HepG2 (cell line): ENCODE data around the gene UBALD1. TPM values are rescaled to one million over a fixed set of nuclear protein-coding genes. Genes with fewer than 3 reads are reported as not detected.

Experiments
- BRCA1 ChIP-seq: sonication (generic); formaldehyde crosslinking; IDR thresholded peaks from 2 replicates; pipeline ENCODE4 v1.4.0; 2020; ENCODE audit warnings: missing genetic modification reagents
- CCDC6 ChIP-seq: sonication (generic); formaldehyde crosslinking; IDR thresholded peaks from 2 replicates; pipeline ENCODE4 v1.8.1; 2022; ENCODE audit warnings: mild to moderate bottlenecking, missing genetic modification reagents, moderate library complexity
- DNMT1 ChIP-seq: sonication (generic); formaldehyde crosslinking; IDR thresholded peaks from 2 replicates; pipeline ENCODE4 v1.5.1; 2020; ENCODE audit warnings: mild to moderate bottlenecking, missing genetic modification reagents
- EED ChIP-seq: sonication (generic); formaldehyde crosslinking; IDR thresholded peaks from 2 replicates; pipeline ENCODE4 v1.5.0; 2020; ENCODE audit warnings: mild to moderate bottlenecking, missing genetic modification reagents
- HNRNPLL ChIP-seq: fragments of 200-400 bp; formaldehyde crosslinking; IDR thresholded peaks from 2 replicates; pipeline ENCODE4 v1.6.1; 2017; ENCODE audit warnings: mild to moderate bottlenecking, low read depth, low read length; ENCODE audit not compliant: poor library complexity, severe bottlenecking
- HOXA9 ChIP-seq: sonication (generic); formaldehyde crosslinking; IDR thresholded peaks from 2 replicates; pipeline ENCODE4 v1.8.1; 2022; ENCODE audit warnings: missing genetic modification reagents, mild to moderate bottlenecking, moderate library complexity, borderline replicate concordance
- KDM4B ChIP-seq: sonication (generic); formaldehyde crosslinking; IDR thresholded peaks from 2 replicates; pipeline ENCODE4 v1.4.0; 2020; ENCODE audit warnings: missing genetic modification reagents
- MEIS1 ChIP-seq: sonication (generic); formaldehyde crosslinking; IDR thresholded peaks from 2 replicates; pipeline ENCODE4 v1.9.0; 2021; ENCODE audit warnings: mild to moderate bottlenecking, missing genetic modification reagents, moderate library complexity, borderline replicate concordance
- XBP1 ChIP-seq: sonication (generic); formaldehyde crosslinking; IDR thresholded peaks from 2 replicates; pipeline ENCODE4 v1.5.0; 2020; ENCODE audit warnings: missing genetic modification reagents
- ZNF768 ChIP-seq: sonication (generic); formaldehyde crosslinking; IDR thresholded peaks from 2 replicates; pipeline ENCODE4 v1.4.0; 2020; ENCODE audit warnings: missing genetic modification reagents
- ZSCAN25 ChIP-seq: sonication (generic); formaldehyde crosslinking; IDR thresholded peaks from 2 replicates; pipeline ENCODE4 v1.8.0; 2022; ENCODE audit warnings: mild to moderate bottlenecking, missing genetic modification reagents
- polyA plus RNA-seq, 8 experiments: library from polyadenylated mRNA; depleted of rRNA in 3 of 8; stranded (reverse) in 7 of 8; unstranded in 1 of 8; fragments of >200 nt; fragmentation: Illumina TruSeq in 4 of 8; extraction: Trizol in 4 of 8; gene quantifications; 2 replicates each; pipeline versions ENCODE4 v1.2.1 to v1.2.3, GENCODE V29; 2011 to 2016; ENCODE audit warnings: low read depth in 4 of 8, missing spikeins in 1 of 8, mixed read lengths in 1 of 8; ENCODE audit not compliant: insufficient read depth in 1 of 8
- total RNA-seq, 5 experiments: library from RNA; depleted of rRNA; stranded (reverse); fragments of >200 nt; fragmentation: Illumina TruSeq; extraction: Trizol; gene quantifications; 2 replicates each; pipeline ENCODE4 v1.2.3, GENCODE V29; 2016; ENCODE audit warnings: low read depth in 1 of 5
- TF ChIP-seq, protein P1 (sequence below): sonication (generic); formaldehyde crosslinking; IDR thresholded peaks from 2 replicates; pipeline ENCODE4 v1.4.0; 2020; ENCODE audit warnings: missing genetic modification reagents
- TF ChIP-seq, protein P2 (sequence below): fragments of 450-650 bp; IDR thresholded peaks from 2 replicates; pipeline ENCODE4 v1.6.1; 2017; ENCODE audit warnings: mild to moderate bottlenecking
- TF ChIP-seq, protein P3 (sequence below): sonication (generic); formaldehyde crosslinking; IDR thresholded peaks from 2 replicates; pipeline ENCODE4 v1.9.0; 2021; ENCODE audit warnings: mild to moderate bottlenecking, missing genetic modification reagents
- TF ChIP-seq, protein P4 (sequence below): sonication (generic); formaldehyde crosslinking; IDR thresholded peaks from 2 replicates; pipeline ENCODE4 v1.8.1; 2023; ENCODE audit warnings: mild to moderate bottlenecking, missing genetic modification reagents, borderline replicate concordance
- TF ChIP-seq, protein P5 (sequence below): sonication (generic); formaldehyde crosslinking; IDR thresholded peaks from 2 replicates; pipeline ENCODE4 v1.4.0; 2020; ENCODE audit warnings: missing genetic modification reagents

UBALD1 gene
- total and polyA plus RNA-seq, 2 of the 13 experiments (the other 11 are each of a cell fraction or from before 2014, with no cell fraction given) = 6.8 to 12.3 TPM

DNA sequence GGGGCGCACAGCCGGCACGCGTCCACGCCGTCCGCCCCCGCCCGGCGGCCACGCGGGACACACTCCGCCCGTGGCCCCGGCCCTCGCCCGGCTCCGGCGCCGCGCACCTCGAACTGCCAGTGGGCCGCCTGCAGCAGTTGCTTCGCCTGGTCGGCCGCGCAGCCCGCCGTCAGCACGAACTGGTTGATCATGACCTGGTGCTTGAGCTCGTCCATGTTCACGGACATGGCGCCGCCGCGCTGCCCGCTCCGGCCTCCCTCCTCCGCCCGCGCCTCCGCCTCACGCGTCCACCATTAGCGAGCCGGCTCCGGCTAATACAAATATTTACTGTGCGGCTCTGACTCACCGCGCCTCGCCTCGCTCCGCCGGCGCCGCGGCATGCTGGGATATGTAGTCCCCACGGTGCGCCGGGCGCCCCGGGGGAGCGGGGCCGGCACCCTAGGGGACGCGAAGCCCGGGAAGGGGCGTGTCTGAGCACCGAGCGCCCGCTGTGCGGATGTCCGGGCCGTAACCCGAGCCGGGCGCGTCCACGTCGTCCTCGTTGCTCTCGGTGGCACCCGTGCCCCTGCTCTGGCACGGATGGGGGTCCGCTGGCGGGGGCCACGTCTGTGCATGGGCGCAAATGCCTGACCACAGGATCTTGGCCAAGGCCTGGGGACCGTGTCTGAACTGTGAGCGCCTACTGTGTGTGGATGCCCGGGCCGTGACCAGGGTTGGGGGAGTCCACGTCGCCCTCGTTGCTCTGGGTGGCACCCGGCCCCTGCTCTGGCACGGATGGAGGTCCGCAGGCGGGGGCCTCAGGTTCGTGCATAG lies at the start of gene UBALD1 (continued):
- TF ChIP-seq, protein P1, sequence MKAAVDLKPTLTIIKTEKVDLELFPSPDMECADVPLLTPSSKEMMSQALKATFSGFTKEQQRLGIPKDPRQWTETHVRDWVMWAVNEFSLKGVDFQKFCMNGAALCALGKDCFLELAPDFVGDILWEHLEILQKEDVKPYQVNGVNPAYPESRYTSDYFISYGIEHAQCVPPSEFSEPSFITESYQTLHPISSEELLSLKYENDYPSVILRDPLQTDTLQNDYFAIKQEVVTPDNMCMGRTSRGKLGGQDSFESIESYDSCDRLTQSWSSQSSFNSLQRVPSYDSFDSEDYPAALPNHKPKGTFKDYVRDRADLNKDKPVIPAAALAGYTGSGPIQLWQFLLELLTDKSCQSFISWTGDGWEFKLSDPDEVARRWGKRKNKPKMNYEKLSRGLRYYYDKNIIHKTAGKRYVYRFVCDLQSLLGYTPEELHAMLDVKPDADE (CRISPR knock-in tag) = no peak
- no peak for TF ChIP-seq KDM4B (CRISPR knock-in tag)
- TF ChIP-seq ZSCAN25 (CRISPR knock-in tag) = no peak
- TF ChIP-seq, protein P2, sequence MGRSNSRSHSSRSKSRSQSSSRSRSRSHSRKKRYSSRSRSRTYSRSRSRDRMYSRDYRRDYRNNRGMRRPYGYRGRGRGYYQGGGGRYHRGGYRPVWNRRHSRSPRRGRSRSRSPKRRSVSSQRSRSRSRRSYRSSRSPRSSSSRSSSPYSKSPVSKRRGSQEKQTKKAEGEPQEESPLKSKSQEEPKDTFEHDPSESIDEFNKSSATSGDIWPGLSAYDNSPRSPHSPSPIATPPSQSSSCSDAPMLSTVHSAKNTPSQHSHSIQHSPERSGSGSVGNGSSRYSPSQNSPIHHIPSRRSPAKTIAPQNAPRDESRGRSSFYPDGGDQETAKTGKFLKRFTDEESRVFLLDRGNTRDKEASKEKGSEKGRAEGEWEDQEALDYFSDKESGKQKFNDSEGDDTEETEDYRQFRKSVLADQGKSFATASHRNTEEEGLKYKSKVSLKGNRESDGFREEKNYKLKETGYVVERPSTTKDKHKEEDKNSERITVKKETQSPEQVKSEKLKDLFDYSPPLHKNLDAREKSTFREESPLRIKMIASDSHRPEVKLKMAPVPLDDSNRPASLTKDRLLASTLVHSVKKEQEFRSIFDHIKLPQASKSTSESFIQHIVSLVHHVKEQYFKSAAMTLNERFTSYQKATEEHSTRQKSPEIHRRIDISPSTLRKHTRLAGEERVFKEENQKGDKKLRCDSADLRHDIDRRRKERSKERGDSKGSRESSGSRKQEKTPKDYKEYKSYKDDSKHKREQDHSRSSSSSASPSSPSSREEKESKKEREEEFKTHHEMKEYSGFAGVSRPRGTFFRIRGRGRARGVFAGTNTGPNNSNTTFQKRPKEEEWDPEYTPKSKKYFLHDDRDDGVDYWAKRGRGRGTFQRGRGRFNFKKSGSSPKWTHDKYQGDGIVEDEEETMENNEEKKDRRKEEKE = no peak
- TF ChIP-seq, protein P3, sequence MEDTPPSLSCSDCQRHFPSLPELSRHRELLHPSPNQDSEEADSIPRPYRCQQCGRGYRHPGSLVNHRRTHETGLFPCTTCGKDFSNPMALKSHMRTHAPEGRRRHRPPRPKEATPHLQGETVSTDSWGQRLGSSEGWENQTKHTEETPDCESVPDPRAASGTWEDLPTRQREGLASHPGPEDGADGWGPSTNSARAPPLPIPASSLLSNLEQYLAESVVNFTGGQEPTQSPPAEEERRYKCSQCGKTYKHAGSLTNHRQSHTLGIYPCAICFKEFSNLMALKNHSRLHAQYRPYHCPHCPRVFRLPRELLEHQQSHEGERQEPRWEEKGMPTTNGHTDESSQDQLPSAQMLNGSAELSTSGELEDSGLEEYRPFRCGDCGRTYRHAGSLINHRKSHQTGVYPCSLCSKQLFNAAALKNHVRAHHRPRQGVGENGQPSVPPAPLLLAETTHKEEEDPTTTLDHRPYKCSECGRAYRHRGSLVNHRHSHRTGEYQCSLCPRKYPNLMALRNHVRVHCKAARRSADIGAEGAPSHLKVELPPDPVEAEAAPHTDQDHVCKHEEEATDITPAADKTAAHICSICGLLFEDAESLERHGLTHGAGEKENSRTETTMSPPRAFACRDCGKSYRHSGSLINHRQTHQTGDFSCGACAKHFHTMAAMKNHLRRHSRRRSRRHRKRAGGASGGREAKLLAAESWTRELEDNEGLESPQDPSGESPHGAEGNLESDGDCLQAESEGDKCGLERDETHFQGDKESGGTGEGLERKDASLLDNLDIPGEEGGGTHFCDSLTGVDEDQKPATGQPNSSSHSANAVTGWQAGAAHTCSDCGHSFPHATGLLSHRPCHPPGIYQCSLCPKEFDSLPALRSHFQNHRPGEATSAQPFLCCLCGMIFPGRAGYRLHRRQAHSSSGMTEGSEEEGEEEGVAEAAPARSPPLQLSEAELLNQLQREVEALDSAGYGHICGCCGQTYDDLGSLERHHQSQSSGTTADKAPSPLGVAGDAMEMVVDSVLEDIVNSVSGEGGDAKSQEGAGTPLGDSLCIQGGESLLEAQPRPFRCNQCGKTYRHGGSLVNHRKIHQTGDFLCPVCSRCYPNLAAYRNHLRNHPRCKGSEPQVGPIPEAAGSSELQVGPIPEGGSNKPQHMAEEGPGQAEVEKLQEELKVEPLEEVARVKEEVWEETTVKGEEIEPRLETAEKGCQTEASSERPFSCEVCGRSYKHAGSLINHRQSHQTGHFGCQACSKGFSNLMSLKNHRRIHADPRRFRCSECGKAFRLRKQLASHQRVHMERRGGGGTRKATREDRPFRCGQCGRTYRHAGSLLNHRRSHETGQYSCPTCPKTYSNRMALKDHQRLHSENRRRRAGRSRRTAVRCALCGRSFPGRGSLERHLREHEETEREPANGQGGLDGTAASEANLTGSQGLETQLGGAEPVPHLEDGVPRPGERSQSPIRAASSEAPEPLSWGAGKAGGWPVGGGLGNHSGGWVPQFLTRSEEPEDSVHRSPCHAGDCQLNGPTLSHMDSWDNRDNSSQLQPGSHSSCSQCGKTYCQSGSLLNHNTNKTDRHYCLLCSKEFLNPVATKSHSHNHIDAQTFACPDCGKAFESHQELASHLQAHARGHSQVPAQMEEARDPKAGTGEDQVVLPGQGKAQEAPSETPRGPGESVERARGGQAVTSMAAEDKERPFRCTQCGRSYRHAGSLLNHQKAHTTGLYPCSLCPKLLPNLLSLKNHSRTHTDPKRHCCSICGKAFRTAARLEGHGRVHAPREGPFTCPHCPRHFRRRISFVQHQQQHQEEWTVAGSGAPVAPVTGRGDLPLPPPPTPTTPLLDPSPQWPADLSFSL = no peak
- 0 out of 2 replicates have a peak, but pooled peaks have one; percentile 22 for TF ChIP-seq CCDC6
- TF ChIP-seq, protein P4, sequence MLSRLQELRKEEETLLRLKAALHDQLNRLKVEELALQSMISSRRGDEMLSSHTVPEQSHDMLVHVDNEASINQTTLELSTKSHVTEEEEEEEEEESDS (CRISPR knock-in tag) = no peak
- no peak for TF ChIP-seq EED
- peak; percentile 68 for TF ChIP-seq HNRNPLL
- no peak for TF ChIP-seq XBP1 (CRISPR knock-in tag)
- no peak for TF ChIP-seq BRCA1 (CRISPR knock-in tag)
- peak; percentile 86; the same call in 1 of the 2 replicates for TF ChIP-seq HOXA9 (CRISPR knock-in tag)
- TF ChIP-seq ZNF768 (CRISPR knock-in tag) = no peak
- TF ChIP-seq, protein P5, sequence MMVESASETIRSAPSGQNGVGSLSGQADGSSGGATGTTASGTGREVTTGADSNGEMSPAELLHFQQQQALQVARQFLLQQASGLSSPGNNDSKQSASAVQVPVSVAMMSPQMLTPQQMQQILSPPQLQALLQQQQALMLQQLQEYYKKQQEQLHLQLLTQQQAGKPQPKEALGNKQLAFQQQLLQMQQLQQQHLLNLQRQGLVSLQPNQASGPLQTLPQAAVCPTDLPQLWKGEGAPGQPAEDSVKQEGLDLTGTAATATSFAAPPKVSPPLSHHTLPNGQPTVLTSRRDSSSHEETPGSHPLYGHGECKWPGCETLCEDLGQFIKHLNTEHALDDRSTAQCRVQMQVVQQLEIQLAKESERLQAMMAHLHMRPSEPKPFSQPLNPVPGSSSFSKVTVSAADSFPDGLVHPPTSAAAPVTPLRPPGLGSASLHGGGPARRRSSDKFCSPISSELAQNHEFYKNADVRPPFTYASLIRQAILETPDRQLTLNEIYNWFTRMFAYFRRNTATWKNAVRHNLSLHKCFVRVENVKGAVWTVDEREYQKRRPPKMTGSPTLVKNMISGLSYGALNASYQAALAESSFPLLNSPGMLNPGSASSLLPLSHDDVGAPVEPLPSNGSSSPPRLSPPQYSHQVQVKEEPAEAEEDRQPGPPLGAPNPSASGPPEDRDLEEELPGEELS (CRISPR knock-in tag) = peak; percentile 77
- no peak for TF ChIP-seq DNMT1
- no peak for TF ChIP-seq MEIS1 (CRISPR knock-in tag)
